ENCODE data around the gene LNP1.

- no peak for TF ChIP-seq POLR2A (IDR thresholded peaks at IDR 0.05; ENCODE audit: low read depth)
- no peak for TF ChIP-seq CTCF (IDR thresholded peaks at IDR 0.05)
- TF ChIP-seq EP300 (IDR thresholded peaks at IDR 0.05): no peak
Measured at GRCh38 chr3:100500320-100500880, 99.1 kb downstream of the LNP1 start.
